Kidney (tissue), 14 donors: ENCODE results near the gene NME2. TPM values are rescaled to one million over a fixed set of nuclear protein-coding genes. Genes with fewer than 3 reads are reported as not detected.

ENCODE experiments used
- DNase-seq, 5 donors: peaks; one replicate each; pipeline ENCODE4 v3.0.0-alpha.2; 2013 to 2020
- FAIRE-seq: peaks from 2 replicates; lab custom pipeline; 2012; peaks lifted over from hg19 to GRCh38; lab: Jason Lieb, UNC
- H3K27ac ChIP-seq, 2 donors: one replicate each; pipeline ENCODE4 v1.7.0; 2013; ENCODE audit warnings: low read depth in 2 of 2, low read length in 2 of 2, inconsistent platforms in 1 of 2
- H3K27me3 ChIP-seq: one replicate; pipeline ENCODE4 v1.7.1; 2013; ENCODE audit warnings: low read length, inconsistent platforms; ENCODE audit not compliant: control insufficient read depth, insufficient read depth
- H3K36me3 ChIP-seq, 3 donors: one replicate each; pipeline versions ENCODE4 v1.7.0 to v1.7.1; 2013; ENCODE audit warnings: low read length in 3 of 3, control low read depth in 1 of 3, inconsistent platforms in 1 of 3; ENCODE audit not compliant: insufficient read depth in 3 of 3, control insufficient read depth in 2 of 3
- H3K4me1 ChIP-seq, 3 donors: one replicate each; pipeline versions ENCODE4 v1.7.0 to v1.7.1; 2013; ENCODE audit warnings: low read length in 3 of 3, inconsistent platforms in 1 of 3, low read depth in 1 of 3; ENCODE audit not compliant: control insufficient read depth in 2 of 3, insufficient read depth in 2 of 3
- H3K4me3 ChIP-seq, 3 donors: one replicate each; pipeline versions ENCODE4 v1.7.0 to v1.8.1; 2013; ENCODE audit warnings: low read length in 3 of 3, control low read depth in 1 of 3, inconsistent platforms in 1 of 3
- H3K9ac ChIP-seq, 3 donors: one replicate each; pipeline versions ENCODE4 v1.7.0 to v1.7.1; 2013; ENCODE audit warnings: low read length in 3 of 3, control low read depth in 1 of 3, inconsistent platforms in 1 of 3
- H3K9me3 ChIP-seq, 3 donors: one replicate each; pipeline versions ENCODE4 v1.7.0 to v1.7.1; 2013; ENCODE audit warnings: low read length in 3 of 3, control low read depth in 1 of 3, inconsistent platforms in 1 of 3; ENCODE audit not compliant: control insufficient read depth in 2 of 3, insufficient read depth in 1 of 3
- CTCF ChIP-seq: IDR thresholded peaks from 3 replicates; pipeline ENCODE4 v1.5.1; 2012; ENCODE audit warnings: mild to moderate bottlenecking, moderate library complexity, borderline replicate concordance; ENCODE audit not compliant: insufficient read depth; ENCODE audit errors: extremely low read depth
- intact Hi-C: fragments of 100-400 bp; cut with DNase I; formaldehyde crosslinking; loops from one replicate; pipeline ENCODE4 v1.11.1; 2022
- polyA plus RNA-seq: library from polyadenylated mRNA; stranded (reverse); fragments of 350-450 nt; fragmentation: Illumina TruSeq; extraction: RNeasy Lipid Tissue Mini Kit (QIAGEN cat#74804); gene quantifications from one replicate; pipeline ENCODE4 v1.2.3, GENCODE V29; 2014; ENCODE audit warnings: low read depth, low replicate concordance; ENCODE audit not compliant: insufficient read depth
- total RNA-seq: library from RNA; stranded (reverse); fragmentation: NEBNext Ultra II Directional; extraction: Animal tissue kit (Norgen Biotek cat#: 25700); gene quantifications from one replicate; pipeline ENCODE4 v1.2.1, GENCODE V29; 2021
- donor health status: control.
- donor health status: control.
- donor health status: control.
- donor health status: control.
- donor health status: control.
- donor health status: DM: yes; HTN: yes; CAD: no.
- donor health status: Normal renal cell carcinoma (clear cell type).

The NME2 gene
- total and polyA plus RNA-seq, 2 donors from 2014 or later = 412 to 736 TPM

GRCh38 chr17:51128076-51128475 is 38.1 kb upstream of the NME2 start:
- no peak for FAIRE-seq
- H3K27ac ChIP-seq = peak overlapping the region; percentile 40 to 65
- no peak for DNase-seq
- intact Hi-C loops = no loop called here
- no peak overlapping the region for H3K4me3 ChIP-seq
- H3K27me3 ChIP-seq = no peaks in the 10 kb centered on the region
- TF ChIP-seq CTCF = no peak
- no peak overlapping the region for H3K9ac ChIP-seq
- H3K36me3 ChIP-seq = no peaks in the 10 kb centered on the region
- no peaks in the 10 kb centered on the region for H3K9me3 ChIP-seq
- peaks cover 0 to 17% (median 8%) of the 10 kb centered on the region in 3 donors for H3K4me1 ChIP-seq

- DNase-seq (no peak), FAIRE-seq (no peak)
- Histone ChIP-seq H3K4me1 (peaks cover 0 to 10% (median 7%) of the 10 kb centered on the region in 3 donors), H3K9me3 (no peaks in the 10 kb centered on the region), H3K4me3 (no peak overlapping the region), H3K36me3 (no peaks in the 10 kb centered on the region), H3K27me3 (no peaks in the 10 kb centered on the region), H3K27ac (peak overlapping the region; percentile 74 to 83), H3K9ac (no peak overlapping the region)
- TF ChIP-seq CTCF = no peak
- intact Hi-C loops = no loop called here
Observed at GRCh38 chr17:51132964-51133319, 33.3 kb upstream of the NME2 start.

- Histone ChIP-seq H3K9me3 (no peaks in the 10 kb centered on the region), H3K36me3 (no peaks in the 10 kb centered on the region), H3K27ac (peak overlapping the region; percentile 74 to 83), H3K27me3 (no peaks in the 10 kb centered on the region), H3K4me3 (no peak overlapping the region), H3K9ac (no peak overlapping the region), H3K4me1 (peaks cover 0 to 10% (median 4%) of the 10 kb centered on the region in 3 donors)
- intact Hi-C loops = no loop called here
- no peak for DNase-seq
- TF ChIP-seq CTCF = no peak
- no peak for FAIRE-seq
Observed at GRCh38 chr17:51133365-51133764, 32.8 kb upstream of the NME2 start.

GRCh38 chr17:51135956-51136355 is 30.3 kb upstream of the NME2 start:
- Histone ChIP-seq H3K36me3 (no peaks in the 10 kb centered on the region), H3K9ac (no peak overlapping the region), H3K27me3 (no peaks in the 10 kb centered on the region), H3K4me1 (peaks cover 0 to 10% (median 4%) of the 10 kb centered on the region in 3 donors), H3K4me3 (no peak overlapping the region), H3K9me3 (no peaks in the 10 kb centered on the region), H3K27ac (no peak overlapping the region)
- FAIRE-seq (no peak), DNase-seq (no peak)
- no peak for TF ChIP-seq CTCF
- intact Hi-C loops = no loop called here
